Fibroblast of the aortic adventitia (primary cell): ENCODE results near the gene DCK. TPM values are rescaled to one million over a fixed set of nuclear protein-coding genes. Genes with fewer than 3 reads are reported as not detected.
"Not testable (repeated sequence)": the region's sequence is repeated elsewhere in the genome, so short reads cannot be mapped to it uniquely, and the experiment has no call there.

Experiments used
- DNase-seq: peaks from one replicate; pipeline ENCODE4 v3.0.0-alpha.2; 2010; ENCODE audit warnings: low read depth
- H3K4me3 ChIP-seq: 2 replicates; pipeline ENCODE4 v1.5.1; 2011; ENCODE audit warnings: low read depth, mild to moderate bottlenecking, control low read depth, low read length, moderate library complexity
- CTCF ChIP-seq: IDR thresholded peaks from 2 replicates; pipeline ENCODE4 v1.5.1; 2011; ENCODE audit warnings: mild to moderate bottlenecking, low read length, control low read depth, inconsistent platforms; ENCODE audit not compliant: insufficient read depth
- total RNA-seq: library from RNA; depleted of rRNA; stranded (reverse); fragments of >200 nt; gene quantifications from 2 replicates; pipeline ENCODE4 v1.2.3, GENCODE V29; 2012; ENCODE audit warnings: low replicate concordance

DCK gene
- total RNA-seq, 1 donor: 35.2 TPM

GRCh38 chr4:71029504-71029903, 36.1 kb downstream of the DCK start:
- DNase-seq: no peak
- no peak overlapping the region for H3K4me3 ChIP-seq
- TF ChIP-seq CTCF: no peak

GRCh38 chr4:71032106-71032505, 38.7 kb downstream of the DCK start:
- not testable (repeated sequence) for H3K4me3 ChIP-seq, DNase-seq

GRCh38 chr4:71045256-71045655, 51.8 kb downstream of the DCK start:
- TF ChIP-seq CTCF: no peak
- no peak overlapping the region for H3K4me3 ChIP-seq
- no peak for DNase-seq

- DNase-seq: no peak
- no peak for TF ChIP-seq CTCF
- H3K4me3 ChIP-seq: no peak overlapping the region
These were observed 55.9 kb downstream of the DCK start for GRCh38 chr4:71049395-71049794.

- TF ChIP-seq CTCF: no peak
- H3K4me3 ChIP-seq: no peak overlapping the region
- no peak for DNase-seq
These were observed 57.4 kb downstream of the DCK start for GRCh38 chr4:71050809-71051208.

- H3K4me3 ChIP-seq: no peak overlapping the region
- DNase-seq: no peak
- no peak for TF ChIP-seq CTCF
These were observed 58.6 kb downstream of the DCK start for GRCh38 chr4:71052034-71052433.

- DNase-seq: no peak
- no peak overlapping the region for H3K4me3 ChIP-seq
- TF ChIP-seq CTCF: no peak
These were observed 59.3 kb downstream of the DCK start for GRCh38 chr4:71052716-71053115.

- DNase-seq, H3K4me3 ChIP-seq: not testable (repeated sequence)
These were observed 60.2 kb downstream of the DCK start for GRCh38 chr4:71053613-71054012.

- H3K4me3 ChIP-seq, DNase-seq: not testable (repeated sequence)
These were observed 66.1 kb downstream of the DCK start for GRCh38 chr4:71059573-71059972.
